Spleen (tissue), 11 donors: ENCODE data around the gene ASB3. TPM values are rescaled to one million over a fixed set of nuclear protein-coding genes. Genes with fewer than 3 reads are reported as not detected.

Source experiments
- DNase-seq: peaks from one replicate; pipeline ENCODE4 v3.0.0-alpha.2; 2020
- H3K27ac ChIP-seq, 8 donors: fragments of 200-600 bp; sonication (generic) in 7 of 8; 1 replicate in 4 of 8; 2 replicates in 4 of 8; pipeline versions ENCODE4 v1.5.0 to v1.8.0; 2016 to 2021; ENCODE audit warnings: inconsistent platforms in 4 of 8, mild to moderate bottlenecking in 4 of 8, moderate library complexity in 1 of 8
- H3K27me3 ChIP-seq, 7 donors: fragments of 200-600 bp; sonication (generic) in 6 of 7; replicated peaks in 1 of 7; 1 replicate in 4 of 7; 2 replicates in 3 of 7; pipeline versions ENCODE4 v1.5.0 to v1.8.0; 2016 to 2021; ENCODE audit warnings: inconsistent platforms in 3 of 7, mild to moderate bottlenecking in 1 of 7
- H3K36me3 ChIP-seq, 6 donors: fragments of 200-600 bp; sonication (generic) in 5 of 6; 1 replicate in 4 of 6; 2 replicates in 2 of 6; pipeline versions ENCODE4 v1.5.0 to v1.8.0; 2016 to 2021; ENCODE audit warnings: inconsistent platforms in 2 of 6
- H3K4me1 ChIP-seq, 6 donors: fragments of 200-600 bp; sonication (generic) in 5 of 6; 1 replicate in 3 of 6; 2 replicates in 3 of 6; pipeline versions ENCODE4 v1.5.0 to v1.8.0; 2016 to 2021; ENCODE audit warnings: inconsistent platforms in 3 of 6
- H3K4me3 ChIP-seq, 8 donors: fragments of 200-600 bp; sonication (generic) in 7 of 8; 1 replicate in 4 of 8; 2 replicates in 4 of 8; pipeline versions ENCODE4 v1.5.0 to v1.8.0; 2016 to 2021; ENCODE audit warnings: inconsistent platforms in 4 of 8, mild to moderate bottlenecking in 4 of 8, moderate library complexity in 2 of 8
- H3K9me3 ChIP-seq, 8 donors: fragments of 200-600 bp; sonication (generic) in 7 of 8; 1 replicate in 4 of 8; 2 replicates in 4 of 8; pipeline versions ENCODE4 v1.5.0 to v1.8.0; 2016 to 2021; ENCODE audit warnings: inconsistent platforms in 4 of 8
- CTCF ChIP-seq, 11 experiments: fragments of 200-600 bp in 7 of 11; fragments of 450-650 bp in 4 of 11; sonication (generic) in 4 of 11; IDR thresholded peaks in 8 of 11; conservative IDR thresholded peaks in 3 of 11; 1 replicate in 7 of 11; 2 replicates in 4 of 11; pipeline versions ENCODE4 v1.4.0 to v1.8.0; 2016 to 2021; ENCODE audit warnings: antibody characterized with exemption in 11 of 11, inconsistent platforms in 4 of 11, mild to moderate bottlenecking in 1 of 11
- POLR2A ChIP-seq, 3 donors: fragments of 450-650 bp; IDR thresholded peaks; one replicate each; pipeline ENCODE4 v1.5.1; 2017; ENCODE audit warnings: antibody characterized with exemption in 3 of 3, mild to moderate bottlenecking in 1 of 3
- POLR2AphosphoS5 ChIP-seq, 3 donors: sonication (generic); formaldehyde crosslinking; IDR thresholded peaks; one replicate each; pipeline ENCODE4 v1.5.1; 2017; ENCODE audit warnings: antibody characterized with exemption in 3 of 3
- WGBS, 5 donors: extraction: QIAGEN DNeasy Blood & Tissue Kit in 3 of 5; methylation state at CpG; one replicate each; pipeline versions ENCODE4 v1.1.5 to v1.1.7; 2013 to 2018; 5-methylcytosine and 5-hydroxymethylcytosine counted together
- intact Hi-C: fragments of 100-400 bp; cut with DNase I; formaldehyde crosslinking; loops from one replicate; pipeline ENCODE4 v1.15.0; 2023; ENCODE audit warnings: low total_unique reads
- polyA plus RNA-seq, 3 donors: library from polyadenylated mRNA; stranded (reverse); fragments of 200-250 nt; gene quantifications; one replicate each; pipeline ENCODE4 v1.2.1, GENCODE V29; 2013
- total RNA-seq, 7 donors: library from RNA; depleted of rRNA in 3 of 7; stranded (reverse); fragments of >200 nt in 3 of 7; fragmentation: NEBNext Ultra II Directional in 4 of 7; extraction: Animal tissue kit (Norgen Biotek cat#: 25700) in 4 of 7; gene quantifications; one replicate each; pipeline versions ENCODE4 v1.1.0 to v1.2.1, GENCODE V29; 2016 to 2021
- donor health status: healthy with polysubstance abuse.
- donor health status: DM: no; HTN: no; CAD: no; lungs with moderate emphysema.
- donor health status: DM: no; HTN: no; CAD: no.
- donor health status: Bipolar disorder and iron deficiency.
- donor health status: healthy.
- donor health status: DM: no; HTN: no; CAD: no.
- donor health status: DM: yes; HTN: yes; CAD: no.

The ASB3 gene
- total and polyA plus RNA-seq, 10 donors = 7.7 to 28.1 (median 20.5) TPM

- H3K9me3 ChIP-seq = no peaks in the 10 kb centered on the region
- WGBS, 5 donors = 86 to 89% (median 87%) methylated on average over 7 of the region's 7 CpGs
- H3K27me3 ChIP-seq = no peaks in the 10 kb centered on the region
- no peak overlapping the region for H3K4me3 ChIP-seq
- no peak overlapping the region for H3K27ac ChIP-seq
- H3K4me1 ChIP-seq = no peaks in the 10 kb centered on the region
- TF ChIP-seq CTCF (IDR thresholded peaks at IDR 0.05 in 8 of 11, conservative IDR thresholded peaks at IDR 0.05 in 3 of 11) = no peak
- no peak for TF ChIP-seq POLR2AphosphoS5 (IDR thresholded peaks at IDR 0.05)
- H3K36me3 ChIP-seq = no peaks in the 10 kb centered on the region
- no peak for DNase-seq
- intact Hi-C loops = no loop called here
These were observed 156.6 kb downstream of the ASB3 start for GRCh38 chr2:53630026-53630606.

GRCh38 chr2:53629501-53629900 lies 157.3 kb downstream of the ASB3 start:
- 72 to 87% (median 74%) methylated on average over 4 of the region's 4 CpGs for WGBS, 5 donors
- Histone ChIP-seq H3K27me3 (no peaks in the 10 kb centered on the region), H3K4me3 (no peak overlapping the region), H3K36me3 (no peaks in the 10 kb centered on the region), H3K4me1 (no peaks in the 10 kb centered on the region), H3K27ac (no peak overlapping the region), H3K9me3 (no peaks in the 10 kb centered on the region)
- DNase-seq = no peak
- TF ChIP-seq POLR2AphosphoS5 (IDR thresholded peaks at IDR 0.05) = no peak
- no peak for TF ChIP-seq CTCF (IDR thresholded peaks at IDR 0.05 in 8 of 11, conservative IDR thresholded peaks at IDR 0.05 in 3 of 11)
- no peak for TF ChIP-seq POLR2A (IDR thresholded peaks at IDR 0.05)
- intact Hi-C loops = no loop called here

GRCh38 chr2:53629001-53629400 lies 157.8 kb downstream of the ASB3 start:
- H3K36me3 ChIP-seq = no peaks in the 10 kb centered on the region
- DNase-seq = no peak
- intact Hi-C loops = no loop called here
- no peaks in the 10 kb centered on the region for H3K4me1 ChIP-seq
- TF ChIP-seq CTCF (IDR thresholded peaks at IDR 0.05 in 8 of 11, conservative IDR thresholded peaks at IDR 0.05 in 3 of 11) = no peak
- TF ChIP-seq POLR2A (IDR thresholded peaks at IDR 0.05) = no peak
- TF ChIP-seq POLR2AphosphoS5 (IDR thresholded peaks at IDR 0.05) = no peak
- H3K9me3 ChIP-seq = peaks cover 0 to 3% (median under 1%) of the 10 kb centered on the region in 8 donors
- 80 to 94% (median 87%) methylated on average over 6 of the region's 6 CpGs for WGBS, 5 donors
- no peak overlapping the region for H3K4me3 ChIP-seq
- no peak overlapping the region for H3K27ac ChIP-seq
- no peaks in the 10 kb centered on the region for H3K27me3 ChIP-seq

GRCh38 chr2:53622141-53622540 lies 164.6 kb downstream of the ASB3 start:
- Histone ChIP-seq H3K27ac (no peak overlapping the region), H3K4me1 (no peaks in the 10 kb centered on the region), H3K9me3 (peaks cover 0 to 6% (median 2%) of the 10 kb centered on the region in 8 donors), H3K36me3 (no peaks in the 10 kb centered on the region), H3K4me3 (no peak overlapping the region), H3K27me3 (no peaks in the 10 kb centered on the region)
- no peak for DNase-seq
- TF ChIP-seq POLR2A (IDR thresholded peaks at IDR 0.05) = no peak
- no peak for TF ChIP-seq CTCF (IDR thresholded peaks at IDR 0.05 in 8 of 11, conservative IDR thresholded peaks at IDR 0.05 in 3 of 11)
- TF ChIP-seq POLR2AphosphoS5 (IDR thresholded peaks at IDR 0.05) = no peak
- intact Hi-C loops = no loop called here
